Femur (tissue), 1 donor: ENCODE data around the gene CELF4.

ENCODE experiments used
- DNase-seq: peaks from one replicate; pipeline ENCODE4 v3.0.0-alpha.2; 2017

The CELF4 gene

GRCh38 chr18:37274309-37275236 lies 291.0 kb downstream of the CELF4 start:
- no peak for DNase-seq

- no peak for DNase-seq
These were observed 292.8 kb downstream of the CELF4 start for GRCh38 chr18:37272841-37273240.

GRCh38 chr18:37272226-37272625 lies 293.4 kb downstream of the CELF4 start:
- no peak for DNase-seq

- DNase-seq: no peak
These were observed 294.9 kb downstream of the CELF4 start for GRCh38 chr18:37270666-37271052.

- peak; percentile 68 for DNase-seq
These were observed 295.4 kb downstream of the CELF4 start for GRCh38 chr18:37270038-37270665.

GRCh38 chr18:37266290-37266689 lies 299.3 kb downstream of the CELF4 start:
- DNase-seq: no peak

GRCh38 chr18:37265382-37265781 lies 300.2 kb downstream of the CELF4 start:
- no peak for DNase-seq

GRCh38 chr18:37264956-37265355 lies 300.6 kb downstream of the CELF4 start:
- no peak for DNase-seq

- DNase-seq: no peak
These were observed 303.6 kb downstream of the CELF4 start for GRCh38 chr18:37261988-37262387.

- DNase-seq: no peak
These were observed 304.3 kb downstream of the CELF4 start for GRCh38 chr18:37261246-37261840.

- DNase-seq: no peak
These were observed 305.1 kb downstream of the CELF4 start for GRCh38 chr18:37260367-37261093.

GRCh38 chr18:37259711-37260110 lies 305.9 kb downstream of the CELF4 start:
- no peak for DNase-seq

GRCh38 chr18:37258819-37259218 lies 306.8 kb downstream of the CELF4 start:
- DNase-seq: no peak

GRCh38 chr18:37258131-37258530 lies 307.5 kb downstream of the CELF4 start:
- no peak for DNase-seq

GRCh38 chr18:37254973-37255372 lies 310.6 kb downstream of the CELF4 start:
- DNase-seq: no peak

- no peak for DNase-seq
These were observed 311.3 kb downstream of the CELF4 start for GRCh38 chr18:37254236-37254754.

- peak; percentile 43 for DNase-seq
These were observed 312.0 kb downstream of the CELF4 start for GRCh38 chr18:37253394-37254235.

- DNase-seq: no peak
These were observed 312.7 kb downstream of the CELF4 start for GRCh38 chr18:37252854-37253393.

- no peak for DNase-seq
These were observed 313.3 kb downstream of the CELF4 start for GRCh38 chr18:37252342-37252741.

GRCh38 chr18:37251679-37252078 lies 313.9 kb downstream of the CELF4 start:
- DNase-seq: no peak

GRCh38 chr18:37249895-37250618 lies 315.5 kb downstream of the CELF4 start:
- DNase-seq: no peak
